Activated naive CD8-positive, alpha-beta T cell treated with anti-CD3 and anti-CD28 coated beads for 36 hours (primary cell): ENCODE data around the gene KCP. TPM values are rescaled to one million over a fixed set of nuclear protein-coding genes. Genes with fewer than 3 reads are reported as not detected.

Experiments used
- DNase-seq: peaks from one replicate; pipeline ENCODE4 v3.0.0; 2021
- H3K27ac Mint-ChIP-seq: one replicate; pipeline ENCODE4 v1.8.0; 2022; ENCODE audit warnings: mild to moderate bottlenecking, moderate library complexity, mixed read lengths
- H3K27me3 Mint-ChIP-seq: one replicate; pipeline ENCODE4 v1.8.0; 2022; ENCODE audit warnings: mild to moderate bottlenecking, mixed read lengths
- H3K36me3 Mint-ChIP-seq: one replicate; pipeline ENCODE4 v1.8.0; 2021; ENCODE audit warnings: mild to moderate bottlenecking, mixed read lengths
- H3K4me1 Mint-ChIP-seq: one replicate; pipeline ENCODE4 v1.8.0; 2021; ENCODE audit warnings: mixed read lengths
- H3K4me3 Mint-ChIP-seq: one replicate; pipeline ENCODE4 v1.8.0; 2022; ENCODE audit warnings: mild to moderate bottlenecking, moderate library complexity, mixed read lengths
- H3K9me3 Mint-ChIP-seq: one replicate; pipeline ENCODE4 v1.8.0; 2022; ENCODE audit warnings: mixed read lengths
- total RNA-seq, 2 experiments: library from RNA; stranded (reverse); gene quantifications; one replicate each; pipeline ENCODE4 v1.2.3, GENCODE V29; 2021

The KCP gene
- total RNA-seq, 2 experiments from 2014 or later = 0.10 to 0.14 TPM

DNA sequence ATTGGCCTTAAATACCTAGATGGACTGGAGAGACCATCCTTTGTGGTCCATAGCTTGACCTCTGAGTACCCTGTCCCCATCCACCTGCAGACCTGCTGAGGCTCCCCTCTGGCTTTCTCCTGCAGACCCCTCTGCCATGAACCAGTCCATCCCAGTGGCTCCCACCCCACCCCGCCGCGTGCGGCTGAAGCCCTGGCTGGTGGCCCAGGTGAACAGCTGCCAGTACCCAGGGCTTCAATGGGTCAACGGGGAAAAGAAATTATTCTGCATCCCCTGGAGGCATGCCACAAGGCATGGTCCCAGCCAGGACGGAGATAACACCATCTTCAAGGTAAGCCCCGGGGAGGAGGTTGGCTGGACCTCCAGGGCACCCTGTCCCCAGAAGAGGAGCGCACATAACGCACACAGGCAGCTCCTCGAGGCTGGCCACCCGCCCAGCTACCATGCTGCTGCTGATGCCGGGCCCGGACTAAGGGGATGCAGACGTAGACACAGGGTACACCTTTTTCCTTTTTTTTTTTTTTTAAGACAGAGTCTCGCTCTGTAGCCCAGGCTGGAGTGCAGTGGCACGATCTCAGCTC is 31.5 kb upstream of the KCP start:
- H3K27ac Mint-ChIP-seq = no peak overlapping the region
- H3K4me1 Mint-ChIP-seq = peaks cover 24% of the 10 kb centered on the region
- peaks cover 1% of the 10 kb centered on the region for H3K36me3 Mint-ChIP-seq
- H3K9me3 Mint-ChIP-seq = no peaks in the 10 kb centered on the region
- H3K4me3 Mint-ChIP-seq = no peak overlapping the region
- H3K27me3 Mint-ChIP-seq = peaks cover 40% of the 10 kb centered on the region
- no peak for DNase-seq

DNA sequence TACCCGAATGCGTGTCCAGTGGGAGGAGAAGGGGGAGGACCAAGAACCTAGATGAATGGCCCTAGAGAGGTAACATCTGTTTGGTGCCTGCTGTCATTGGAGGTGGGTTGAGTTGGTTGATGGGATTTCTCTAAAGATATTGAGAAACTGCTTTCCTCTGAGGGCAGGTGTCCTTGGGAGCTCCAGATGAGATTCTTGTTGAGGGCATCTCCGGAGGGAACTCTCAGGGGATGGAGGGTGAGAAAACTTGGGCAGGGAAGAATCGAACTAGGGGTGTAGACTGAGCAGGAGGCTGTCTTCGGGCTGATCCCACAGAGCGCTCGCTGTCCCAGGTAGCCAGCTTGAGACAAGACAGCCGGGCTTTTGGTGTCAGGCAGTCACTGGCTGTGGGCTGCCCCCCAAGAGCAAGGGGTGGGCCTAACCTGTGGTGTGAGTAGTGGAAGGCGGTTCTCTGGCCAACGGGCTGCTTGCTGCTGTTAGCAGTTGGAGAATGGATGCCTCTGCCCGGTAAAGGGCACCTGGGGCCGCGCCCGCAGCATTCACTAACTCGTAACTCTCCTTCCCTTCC is 30.9 kb upstream of the KCP start:
- H3K9me3 Mint-ChIP-seq = no peaks in the 10 kb centered on the region
- H3K27me3 Mint-ChIP-seq = peaks cover 46% of the 10 kb centered on the region
- H3K4me1 Mint-ChIP-seq = peaks cover 25% of the 10 kb centered on the region
- no peak overlapping the region for H3K4me3 Mint-ChIP-seq
- H3K27ac Mint-ChIP-seq = no peak overlapping the region
- DNase-seq = no peak
- peaks cover 1% of the 10 kb centered on the region for H3K36me3 Mint-ChIP-seq

DNA sequence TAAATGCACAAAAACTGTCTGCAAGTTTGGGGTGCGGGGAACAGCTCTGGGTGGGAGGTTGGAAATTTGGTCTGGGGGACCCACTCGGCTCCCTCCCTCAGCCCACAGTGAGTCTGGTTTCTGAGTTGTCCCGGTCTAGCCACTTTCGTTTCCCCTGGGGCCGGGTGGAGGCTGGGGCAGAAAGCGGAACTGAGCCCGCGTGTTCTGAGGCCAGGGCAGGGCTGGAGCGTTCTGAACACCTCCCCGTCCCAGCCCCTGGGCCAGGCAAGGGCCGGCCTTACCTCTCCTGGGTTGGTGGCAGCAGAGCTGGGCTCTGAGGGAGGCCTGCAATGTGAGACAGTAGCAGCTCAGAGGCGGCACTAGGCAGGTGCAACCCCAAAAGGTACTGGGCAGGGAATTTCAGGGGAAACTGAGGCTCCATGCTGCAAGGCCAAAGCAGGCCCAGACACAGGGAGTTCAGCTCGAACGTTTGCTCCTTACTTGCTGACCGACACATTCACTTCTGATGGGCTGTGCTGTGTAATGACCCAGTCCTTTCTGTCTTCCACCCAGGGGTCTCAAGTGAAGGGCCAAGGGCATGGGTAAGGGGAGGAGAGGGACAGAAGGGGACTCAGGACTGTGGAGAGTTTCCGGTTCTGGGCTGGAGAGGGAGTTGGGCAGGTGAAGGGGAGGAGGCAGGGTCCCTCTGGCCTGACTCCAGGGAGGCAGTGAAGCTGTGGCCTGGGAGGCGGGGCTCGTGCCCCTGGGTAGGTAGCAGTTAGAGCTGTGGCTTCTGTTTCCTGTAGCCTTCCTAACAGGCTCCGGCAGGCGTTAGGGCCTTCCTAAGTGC is 30.2 kb upstream of the KCP start:
- H3K9me3 Mint-ChIP-seq = no peaks in the 10 kb centered on the region
- H3K4me3 Mint-ChIP-seq = no peak overlapping the region
- peaks cover 50% of the 10 kb centered on the region for H3K27me3 Mint-ChIP-seq
- no peak overlapping the region for H3K27ac Mint-ChIP-seq
- peaks cover 25% of the 10 kb centered on the region for H3K4me1 Mint-ChIP-seq
- DNase-seq = no peak
- H3K36me3 Mint-ChIP-seq = peaks cover 1% of the 10 kb centered on the region

DNA sequence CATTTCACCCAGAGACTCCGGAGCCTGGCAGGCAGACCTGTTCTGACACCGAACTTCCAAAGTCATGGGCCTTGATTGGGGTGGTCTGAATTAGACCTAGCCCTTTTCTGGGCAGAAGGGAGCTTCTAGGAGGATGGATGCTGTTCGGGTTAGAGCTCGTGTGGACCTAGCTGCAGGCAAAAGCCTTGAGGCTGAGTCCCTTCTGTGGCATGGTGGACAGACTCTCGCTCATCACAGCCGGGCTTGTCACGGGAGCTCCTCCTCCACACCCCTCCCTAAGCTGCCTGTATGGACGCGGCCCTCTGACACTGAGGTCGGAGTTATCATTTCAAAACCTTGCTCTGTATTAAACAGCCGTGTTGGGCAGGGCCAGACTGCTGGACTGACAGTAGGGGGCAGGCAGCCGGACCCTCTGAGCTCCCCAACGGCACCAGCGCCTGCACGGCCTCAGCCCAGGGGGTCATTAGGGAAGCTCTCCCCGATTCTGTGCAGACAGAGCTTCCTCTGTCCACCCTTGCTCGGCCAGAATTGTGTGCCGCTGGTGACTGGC is 29.4 kb upstream of the KCP start:
- no peaks in the 10 kb centered on the region for H3K9me3 Mint-ChIP-seq
- peaks cover 1% of the 10 kb centered on the region for H3K36me3 Mint-ChIP-seq
- H3K4me1 Mint-ChIP-seq = peaks cover 25% of the 10 kb centered on the region
- DNase-seq = no peak
- no peak overlapping the region for H3K27ac Mint-ChIP-seq
- peaks cover 56% of the 10 kb centered on the region for H3K27me3 Mint-ChIP-seq
- H3K4me3 Mint-ChIP-seq = no peak overlapping the region

DNA sequence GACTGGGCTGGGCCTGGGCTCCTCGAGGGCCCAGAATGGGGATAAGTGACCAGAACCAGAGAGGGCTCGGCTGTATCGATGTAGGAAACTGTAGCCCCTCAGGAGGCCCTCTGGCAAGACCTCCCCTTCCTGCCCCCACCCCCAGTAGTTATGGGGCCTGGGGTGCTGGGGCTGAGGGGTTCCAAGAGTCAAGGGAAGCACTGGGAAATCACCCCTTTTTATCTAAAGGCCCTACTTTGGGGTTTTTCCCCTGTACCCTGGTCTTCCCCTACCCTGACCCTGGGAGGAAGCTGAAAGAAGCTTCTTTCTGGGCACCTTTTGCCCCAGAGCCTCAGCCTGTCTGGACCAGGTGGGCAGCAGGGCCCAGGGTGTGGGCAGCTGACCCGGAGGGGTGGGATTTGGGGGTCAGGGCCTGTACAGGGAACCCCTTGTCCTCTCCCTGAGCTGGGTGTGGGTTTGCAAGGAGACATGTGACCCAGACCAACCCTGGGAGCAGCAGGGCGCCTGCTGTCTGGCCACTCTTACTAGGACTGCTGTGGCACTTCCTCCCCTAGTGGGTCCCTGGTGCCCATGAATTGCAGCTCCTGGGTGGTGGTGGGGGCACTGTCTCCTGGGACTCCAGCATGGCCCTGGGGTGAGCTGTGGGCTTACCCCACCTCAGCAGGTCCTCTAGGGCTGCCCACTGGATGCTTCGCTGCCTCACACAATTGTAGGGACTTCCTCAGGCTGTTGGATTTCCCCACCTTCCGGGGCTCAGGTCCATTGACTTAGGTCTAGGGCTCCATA is 28.8 kb upstream of the KCP start:
- no peak for DNase-seq
- Mint-ChIP-seq H3K4me3 (peak overlapping the region; percentile 84), H3K27me3 (peaks cover 57% of the 10 kb centered on the region), H3K9me3 (no peaks in the 10 kb centered on the region), H3K4me1 (peaks cover 27% of the 10 kb centered on the region), H3K36me3 (peaks cover 1% of the 10 kb centered on the region), H3K27ac (no peak overlapping the region)

DNA sequence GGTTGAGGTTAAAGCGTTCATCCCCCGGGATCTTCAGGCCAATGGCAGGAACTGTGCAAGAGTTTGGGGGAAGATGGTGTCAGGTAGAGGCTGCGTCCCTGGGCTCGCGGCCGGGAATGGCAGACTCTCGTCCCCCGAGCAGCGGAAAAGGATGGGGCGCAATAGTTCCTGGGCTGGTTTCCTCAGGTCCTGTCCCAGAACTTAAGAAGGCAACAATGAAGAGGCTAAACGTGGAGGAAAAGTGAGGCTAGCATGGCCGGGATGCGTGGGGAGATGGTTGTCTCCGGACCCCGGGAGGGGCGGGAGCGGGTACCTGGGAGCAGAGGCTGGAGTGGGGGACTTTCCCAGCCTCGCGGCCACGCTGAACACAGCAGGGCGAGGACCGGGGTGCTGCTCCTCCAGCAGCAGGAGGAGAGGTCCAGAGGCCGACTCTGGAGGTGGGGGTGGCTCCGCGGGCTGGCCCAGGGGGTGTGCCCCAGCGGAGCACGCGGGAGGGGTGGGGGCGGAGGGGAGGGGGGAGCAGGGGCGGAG is 28.1 kb upstream of the KCP start:
- peaks cover 57% of the 10 kb centered on the region for H3K27me3 Mint-ChIP-seq
- H3K4me1 Mint-ChIP-seq = peaks cover 28% of the 10 kb centered on the region
- peaks cover 1% of the 10 kb centered on the region for H3K36me3 Mint-ChIP-seq
- peak overlapping the region; percentile 84 for H3K4me3 Mint-ChIP-seq
- no peak for DNase-seq
- H3K27ac Mint-ChIP-seq = peak overlapping the region; percentile 68
- H3K9me3 Mint-ChIP-seq = no peaks in the 10 kb centered on the region

DNA sequence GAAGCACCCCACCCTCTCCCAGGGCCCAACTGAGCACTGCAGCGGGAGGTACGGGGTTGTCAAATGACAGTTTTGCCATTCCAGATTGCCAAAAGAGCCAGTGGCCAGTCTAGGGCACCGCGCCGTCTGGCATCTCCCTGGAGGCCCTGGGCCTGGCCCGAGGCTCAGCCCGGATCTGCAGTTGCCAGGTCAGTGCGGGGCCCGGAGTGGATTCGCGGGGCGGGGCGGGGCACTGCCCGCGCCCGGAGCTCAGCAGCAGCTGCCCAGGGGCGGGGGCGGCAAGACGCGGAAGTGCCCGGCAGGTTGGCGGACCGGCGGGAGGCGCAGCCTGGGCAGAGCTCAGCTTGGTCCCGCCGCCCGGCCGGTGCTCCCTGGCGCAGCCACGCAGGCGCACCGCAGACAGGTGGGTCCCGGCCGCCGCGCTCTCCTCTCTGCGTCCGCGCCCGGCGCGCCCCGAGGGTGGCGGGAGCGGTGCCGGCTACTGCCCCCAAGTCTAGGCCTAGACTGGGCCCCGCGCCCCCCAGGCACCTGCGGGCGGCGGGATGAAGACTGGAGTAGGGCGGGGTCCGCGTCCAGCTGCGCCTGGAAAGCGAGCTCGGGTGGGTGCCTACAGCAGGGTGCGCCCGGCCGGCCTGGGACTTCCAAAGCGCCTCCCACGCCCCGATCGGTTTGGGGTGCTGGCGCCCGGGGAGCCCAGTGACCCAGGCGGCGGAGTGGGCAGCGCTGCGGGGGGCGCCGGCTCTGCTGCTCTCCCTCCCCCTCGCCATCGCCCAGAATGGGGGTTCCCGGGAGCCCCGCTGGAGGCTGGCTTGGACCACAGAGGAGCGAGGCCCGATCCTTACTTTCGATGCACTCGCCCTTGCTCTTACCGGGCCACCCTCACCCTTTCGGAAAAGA is 27.4 kb upstream of the KCP start, which contains the start of gene IRF5:
Gene IRF5 (plus strand): TSS at position 281 of the 897 bp plus-strand sequence. CDS start 4,155 bp downstream, outside the sequence.
- Mint-ChIP-seq H3K4me1 (peaks cover 35% of the 10 kb centered on the region), H3K27me3 (peaks cover 57% of the 10 kb centered on the region), H3K36me3 (peaks cover 4% of the 10 kb centered on the region), H3K27ac (peak within 1 kb of the TSS; percentile 68), H3K9me3 (no peaks in the 10 kb centered on the region), H3K4me3 (peak within 1 kb of the TSS; percentile 84)
- DNase-seq = no peak

DNA sequence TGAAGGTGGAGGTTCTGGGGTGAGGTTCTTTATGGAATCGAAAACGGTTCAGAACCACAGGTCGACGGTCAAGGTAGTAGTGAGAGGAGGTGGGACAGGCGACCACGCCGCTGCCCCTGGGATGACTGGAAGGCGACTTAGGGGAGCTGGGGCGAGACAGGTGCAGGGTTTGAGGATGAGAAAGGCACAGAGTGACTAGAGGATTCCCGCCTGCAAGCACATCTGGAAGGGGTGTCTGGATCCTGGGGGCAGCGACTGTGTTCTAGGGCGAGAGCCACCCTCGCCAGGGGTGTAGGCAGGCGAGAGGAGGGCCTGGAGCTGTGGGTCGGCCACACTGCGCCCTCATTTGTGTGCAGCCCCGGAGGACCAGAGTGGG is 26.8 kb upstream of the KCP start:
- Mint-ChIP-seq H3K9me3 (no peaks in the 10 kb centered on the region), H3K27ac (no peak overlapping the region), H3K27me3 (peaks cover 57% of the 10 kb centered on the region), H3K4me1 (peaks cover 40% of the 10 kb centered on the region), H3K36me3 (peaks cover 4% of the 10 kb centered on the region), H3K4me3 (peak overlapping the region; percentile 52)
- DNase-seq = no peak

DNA sequence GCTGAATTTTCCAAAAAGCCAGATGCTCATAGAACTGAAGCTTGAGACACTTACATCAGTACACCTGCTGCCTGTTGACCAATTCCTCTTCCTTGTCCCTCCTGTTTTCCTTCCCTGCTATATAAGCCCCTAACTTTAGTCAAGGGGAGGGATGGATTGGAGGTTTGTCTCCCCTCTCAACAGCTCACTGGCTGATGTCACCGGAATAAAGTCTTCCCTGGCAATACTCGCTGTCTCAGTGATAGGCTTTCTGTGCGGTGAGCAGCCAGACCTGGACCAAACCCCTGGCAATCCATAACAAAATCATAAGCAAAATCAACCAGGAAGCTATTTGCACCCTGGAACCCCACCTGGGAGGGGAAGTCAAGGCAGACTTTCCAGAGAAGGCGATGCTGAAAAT is 26.3 kb upstream of the KCP start:
- Mint-ChIP-seq H3K36me3 (peaks cover 4% of the 10 kb centered on the region), H3K27ac (no peak overlapping the region), H3K27me3 (peaks cover 57% of the 10 kb centered on the region), H3K4me3 (peak overlapping the region; percentile 52), H3K9me3 (no peaks in the 10 kb centered on the region), H3K4me1 (peaks cover 40% of the 10 kb centered on the region)
- DNase-seq = no peak

DNA sequence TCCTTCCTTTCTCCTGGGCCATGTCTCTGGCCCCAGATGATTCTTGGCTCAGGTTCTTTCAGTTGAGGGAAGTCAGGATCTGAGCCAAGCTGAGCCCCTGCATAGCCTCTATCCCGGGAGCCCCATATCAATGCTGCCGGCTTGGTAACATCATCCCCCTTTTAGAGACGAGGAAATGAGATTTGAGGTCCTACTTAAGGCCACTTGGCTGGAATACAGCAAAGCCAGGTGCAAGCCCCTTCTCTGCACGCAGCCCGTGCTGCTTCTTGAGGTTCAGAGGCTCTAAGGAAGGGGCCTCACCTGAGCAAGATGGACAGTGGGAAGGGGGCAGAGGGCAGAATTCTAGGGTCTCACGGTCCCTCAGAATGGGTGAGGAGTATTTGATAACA is 24.8 kb upstream of the KCP start:
- H3K36me3 Mint-ChIP-seq = peaks cover 4% of the 10 kb centered on the region
- peaks cover 28% of the 10 kb centered on the region for H3K4me1 Mint-ChIP-seq
- no peak overlapping the region for H3K4me3 Mint-ChIP-seq
- no peaks in the 10 kb centered on the region for H3K9me3 Mint-ChIP-seq
- peaks cover 43% of the 10 kb centered on the region for H3K27me3 Mint-ChIP-seq
- no peak overlapping the region for H3K27ac Mint-ChIP-seq
- DNase-seq = no peak

DNA sequence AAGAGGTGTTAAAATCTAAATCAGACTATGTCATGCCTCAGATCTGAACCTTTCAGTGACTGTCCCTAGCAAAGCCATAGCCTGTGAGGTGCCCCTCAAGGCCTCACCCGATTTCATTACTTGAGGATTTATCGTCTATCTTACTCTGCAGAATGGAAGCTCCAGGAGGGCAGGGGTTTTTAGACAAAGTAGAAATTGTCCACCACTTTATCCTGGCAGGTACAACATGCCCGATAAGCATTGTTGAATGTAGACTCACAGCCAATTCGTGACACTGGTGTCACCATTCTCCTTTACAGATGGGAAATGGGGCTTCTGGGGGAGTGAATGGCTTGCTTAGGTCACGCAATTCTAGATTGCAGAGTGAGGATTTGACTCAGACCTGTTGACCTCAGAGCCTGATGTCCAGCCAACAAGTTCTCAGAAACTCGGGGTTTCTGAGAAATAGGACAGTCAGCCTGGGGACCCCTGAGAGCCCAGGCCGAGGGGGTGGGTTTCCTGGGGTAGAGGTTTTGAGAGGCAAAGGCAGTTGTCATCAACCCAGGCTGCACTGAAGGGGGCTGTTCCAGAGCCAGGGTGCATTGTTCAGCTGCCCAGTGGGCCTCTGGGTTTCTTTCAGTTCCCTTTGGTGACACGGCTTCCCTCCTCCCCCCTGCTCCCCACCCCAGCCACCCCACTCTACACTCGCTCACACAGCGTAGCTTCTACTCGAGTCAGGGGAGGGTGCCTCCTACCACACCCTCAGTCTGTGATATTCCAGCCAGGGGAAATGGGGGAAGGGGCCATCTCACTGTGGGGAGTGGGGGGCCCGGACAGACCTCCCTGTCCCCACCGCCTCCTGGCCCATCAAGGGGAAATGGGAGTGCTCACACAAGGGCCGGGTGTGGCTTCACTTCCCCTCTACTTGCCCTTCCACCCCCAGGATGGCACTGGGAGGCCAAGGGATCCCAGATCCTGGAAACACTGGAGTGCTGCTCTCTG is 24.1 kb upstream of the KCP start:
- Mint-ChIP-seq H3K27ac (no peak overlapping the region), H3K36me3 (peaks cover 4% of the 10 kb centered on the region), H3K27me3 (peaks cover 36% of the 10 kb centered on the region), H3K9me3 (no peaks in the 10 kb centered on the region), H3K4me3 (no peak overlapping the region), H3K4me1 (peaks cover 24% of the 10 kb centered on the region)
- DNase-seq = no peak

DNA sequence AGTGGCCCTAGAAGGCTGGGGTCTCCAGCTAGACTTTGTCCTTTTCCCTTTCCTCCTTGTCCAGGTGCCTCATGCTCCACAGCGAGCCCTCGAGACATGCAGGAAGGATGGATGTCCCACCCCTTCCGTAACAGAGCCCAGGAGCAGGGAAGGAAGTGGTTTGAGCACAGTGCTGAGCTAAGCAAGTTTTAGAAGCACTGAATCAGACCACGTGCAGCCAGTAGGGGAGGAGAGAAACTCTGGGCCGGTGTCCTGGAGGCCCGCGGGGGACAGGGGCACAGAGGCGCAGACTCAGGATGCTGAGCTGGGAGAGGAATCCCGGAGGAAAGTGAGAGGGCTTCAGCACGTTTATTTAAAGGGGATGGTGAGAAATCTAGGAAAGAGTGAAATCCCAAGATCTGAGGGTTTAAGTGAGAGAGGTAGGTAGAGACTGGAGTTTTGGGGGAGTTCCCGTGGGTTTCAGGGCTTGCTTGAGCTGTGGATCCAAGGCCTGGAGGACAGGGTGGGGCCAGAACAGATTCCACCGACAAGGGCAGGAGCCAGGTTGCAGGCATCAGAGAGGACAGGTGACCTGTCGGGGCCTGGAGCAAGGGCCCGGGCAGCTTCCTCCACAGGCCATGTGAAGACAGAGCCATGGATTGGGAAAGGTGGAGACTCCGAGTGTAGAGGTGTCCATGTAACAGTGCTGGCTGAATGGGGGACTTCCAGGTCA is 22.8 kb upstream of the KCP start:
- DNase-seq = no peak
- Mint-ChIP-seq H3K4me1 (peaks cover 20% of the 10 kb centered on the region), H3K9me3 (no peaks in the 10 kb centered on the region), H3K27me3 (peaks cover 24% of the 10 kb centered on the region), H3K27ac (peak overlapping the region; percentile 88), H3K4me3 (peak overlapping the region; percentile 67), H3K36me3 (peaks cover 2% of the 10 kb centered on the region)
